Measurements from ENCODE around the gene COTL1. TPM values are rescaled to one million over a fixed set of nuclear protein-coding genes. Genes with fewer than 3 reads are reported as not detected.

Gene COTL1
- total and polyA plus RNA-seq, 4 donors, result 62.4 to 223 (median 142) TPM

- no peak for TF ChIP-seq CTCF (IDR thresholded peaks at IDR 0.05; ENCODE audit: control extremely low read depth, extremely low read depth)
- Histone ChIP-seq H3K36me3 (ENCODE audit: control insufficient read depth in 4 of 4, insufficient read depth in 4 of 4, low read length in 4 of 4) (peaks cover 0 to 5% (median under 1%) of the 10 kb centered on the region in 4 donors), H3K4me3 (no peak overlapping the region), H3K4me1 (ENCODE audit: control insufficient read depth in 5 of 5, insufficient read depth in 5 of 5, low read length in 5 of 5) (peaks cover 3 to 51% (median 22%) of the 10 kb centered on the region in 5 donors), H3K27me3 (ENCODE audit: control insufficient read depth in 3 of 3, insufficient read depth in 3 of 3, low read length in 2 of 3) (no peaks in the 10 kb centered on the region), H3K27ac (ENCODE audit: low read depth in 1 of 2, low read length in 1 of 2) (peak overlapping the region in 1 of 2 donors; percentile 91), H3K9me3 (ENCODE audit: control insufficient read depth in 4 of 4, insufficient read depth in 3 of 4, low read length in 3 of 4) (peaks cover 0 to 5% (median under 1%) of the 10 kb centered on the region in 4 donors), H3K9ac (ENCODE audit: insufficient read depth in 1 of 2, low read length in 2 of 2) (no peak overlapping the region)
- 43 to 57% methylated on average over 23 of the region's 23 CpGs for WGBS, 2 donors
- DNase-seq, result peak; percentile 58 to 82 (median 65)
- ATAC-seq (ENCODE audit: insufficient read depth, low FRiP score), result peak; percentile 73
Measured at GRCh38 chr16:84603140-84603816, 14.6 kb downstream of the COTL1 start.

DNA sequence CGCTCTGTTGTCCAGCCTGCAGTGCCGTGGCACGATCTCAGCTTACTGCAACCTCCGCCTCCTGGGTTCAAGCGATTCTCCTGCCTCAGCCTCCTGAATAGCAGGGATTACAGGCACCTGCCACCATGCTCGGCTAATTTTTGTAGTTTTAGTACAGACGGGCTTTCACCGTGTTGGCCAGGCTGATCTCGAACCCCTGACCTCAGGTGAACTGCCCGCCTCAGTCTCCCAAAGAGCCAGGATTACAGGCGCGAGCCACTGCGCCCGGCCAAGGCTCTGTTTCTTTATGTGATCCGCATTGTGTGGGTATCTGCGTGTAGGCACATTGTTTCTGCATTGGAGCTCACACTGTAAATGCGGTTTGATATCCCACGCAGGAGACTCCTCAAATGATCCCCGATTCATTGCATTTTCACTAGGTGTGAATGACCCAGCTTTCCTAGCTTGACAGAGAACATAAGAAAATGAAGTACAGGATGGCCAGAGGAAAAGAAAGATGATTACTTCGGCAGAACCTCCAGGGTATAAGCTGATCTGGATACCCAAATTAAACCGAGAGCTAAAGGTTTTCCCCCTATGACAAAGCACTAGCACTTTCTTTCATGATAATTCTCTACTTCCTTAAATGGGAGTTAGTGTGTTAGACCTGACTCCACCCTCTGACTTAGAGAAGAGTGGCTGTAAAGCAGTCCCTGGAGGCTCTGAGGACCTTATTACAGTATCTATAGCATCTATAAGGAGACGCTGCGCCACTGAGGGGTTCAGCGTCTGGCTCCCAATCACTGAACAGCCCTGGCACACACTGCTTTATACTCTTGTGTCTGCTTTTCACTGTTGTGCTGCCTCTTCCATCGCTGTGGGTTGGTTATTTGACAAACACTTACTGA, 17.3 kb downstream of the COTL1 start:
- ATAC-seq (ENCODE audit: insufficient read depth, low FRiP score), result no peak
- no peak for DNase-seq
- Histone ChIP-seq H3K9ac (ENCODE audit: insufficient read depth in 1 of 2, low read length in 2 of 2) (peak overlapping the region in 1 of 2 donors; percentile 20), H3K27me3 (ENCODE audit: control insufficient read depth in 3 of 3, insufficient read depth in 3 of 3, low read length in 2 of 3) (no peaks in the 10 kb centered on the region), H3K36me3 (ENCODE audit: control insufficient read depth in 4 of 4, insufficient read depth in 4 of 4, low read length in 4 of 4) (peaks cover 0 to 2% (median 0%) of the 10 kb centered on the region in 4 donors), H3K4me3 (no peak overlapping the region), H3K27ac (ENCODE audit: low read depth in 1 of 2, low read length in 1 of 2) (peak overlapping the region in 1 of 2 donors; percentile 88), H3K4me1 (ENCODE audit: control insufficient read depth in 5 of 5, insufficient read depth in 5 of 5, low read length in 5 of 5) (peaks cover 3 to 67% (median 36%) of the 10 kb centered on the region in 5 donors), H3K9me3 (ENCODE audit: control insufficient read depth in 4 of 4, insufficient read depth in 3 of 4, low read length in 3 of 4) (peaks cover 0 to 4% (median under 1%) of the 10 kb centered on the region in 4 donors)
- 67 to 73% methylated on average over 25 of the region's 25 CpGs for WGBS, 2 donors
- TF ChIP-seq CTCF (IDR thresholded peaks at IDR 0.05; ENCODE audit: control extremely low read depth, extremely low read depth), result no peak

DNA sequence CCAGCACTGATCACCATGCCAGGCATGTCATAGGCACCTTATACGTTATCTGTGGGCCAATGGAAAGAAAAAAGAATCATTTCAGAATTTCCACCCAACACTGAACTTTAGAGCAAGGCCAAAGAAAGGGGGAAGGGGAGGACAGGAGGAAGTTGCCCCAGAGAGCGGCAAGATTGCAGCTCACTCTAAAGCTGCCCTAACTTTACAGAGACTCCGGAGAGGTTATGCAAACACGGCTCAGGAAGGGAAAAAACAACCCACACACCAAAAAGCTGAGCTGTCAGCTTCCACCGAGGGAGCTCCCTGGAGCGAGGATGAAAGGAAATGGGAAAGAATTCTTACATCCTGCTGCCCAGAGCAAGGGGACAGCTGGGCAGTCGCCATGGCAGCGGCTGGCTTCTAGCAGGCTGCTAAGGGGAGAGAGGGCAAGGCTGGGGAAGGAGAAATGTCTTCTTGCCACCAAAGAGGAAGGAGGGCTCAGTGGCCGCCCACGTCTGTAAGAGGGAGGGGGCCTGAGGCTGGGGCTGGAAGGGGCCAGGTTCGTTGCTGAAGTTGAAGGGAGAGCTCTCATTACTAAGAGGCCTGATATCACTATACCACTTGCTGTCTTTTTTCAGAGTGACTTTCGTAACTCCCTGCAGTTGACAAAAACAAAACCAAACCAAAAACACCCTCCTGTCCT, 18.2 kb downstream of the COTL1 start:
- H3K27ac ChIP-seq (ENCODE audit: low read depth in 1 of 2, low read length in 1 of 2), result peak overlapping the region; percentile 17 to 95
- peak; percentile 4 for ATAC-seq (ENCODE audit: insufficient read depth, low FRiP score)
- H3K9ac ChIP-seq (ENCODE audit: insufficient read depth in 1 of 2, low read length in 2 of 2), result peak overlapping the region; percentile 4 to 79
- no peak for TF ChIP-seq CTCF (IDR thresholded peaks at IDR 0.05; ENCODE audit: control extremely low read depth, extremely low read depth)
- no peak overlapping the region for H3K4me3 ChIP-seq
- H3K27me3 ChIP-seq (ENCODE audit: control insufficient read depth in 3 of 3, insufficient read depth in 3 of 3, low read length in 2 of 3), result no peaks in the 10 kb centered on the region
- peaks cover 3 to 69% (median 41%) of the 10 kb centered on the region in 5 donors for H3K4me1 ChIP-seq (ENCODE audit: control insufficient read depth in 5 of 5, insufficient read depth in 5 of 5, low read length in 5 of 5)
- peaks cover 0 to 2% (median 0%) of the 10 kb centered on the region in 4 donors for H3K36me3 ChIP-seq (ENCODE audit: control insufficient read depth in 4 of 4, insufficient read depth in 4 of 4, low read length in 4 of 4)
- peak; percentile 83 to 91 (median 88) for DNase-seq
- 1 to 4% methylated on average over 12 of the region's 12 CpGs for WGBS, 2 donors
- no peaks in the 10 kb centered on the region for H3K9me3 ChIP-seq (ENCODE audit: control insufficient read depth in 4 of 4, insufficient read depth in 3 of 4, low read length in 3 of 4)
